ENCODE results near the gene RGS7. TPM values are rescaled to one million over a fixed set of nuclear protein-coding genes. Genes with fewer than 3 reads are reported as not detected.

RGS7 gene
- total RNA-seq, 1 experiment from 2014 or later: 1.5 TPM

- Histone ChIP-seq H3K18ac (ENCODE audit: insufficient read length, low read depth, low read length) (no peak overlapping the region), H3K4ac (ENCODE audit: low read depth, low read length) (no peak overlapping the region), H3K23ac (ENCODE audit: insufficient read length, low read depth, low read length) (no peak overlapping the region), H3K79me1 (ENCODE audit: insufficient read depth, low read depth, low read length, poor library complexity, severe bottlenecking) (no peaks in the 10 kb centered on the region), H4K20me1 (ENCODE audit: control insufficient read depth, insufficient read depth, insufficient read length) (no peaks in the 10 kb centered on the region), H2BK12ac (ENCODE audit: insufficient read length, low read depth, low read length) (no peak overlapping the region), H2AK5ac (ENCODE audit: insufficient read length, low read length) (no peak overlapping the region), H2BK5ac (ENCODE audit: insufficient read length, low read length) (no peak overlapping the region), H3K9me3 (ENCODE audit: control insufficient read depth, low read depth, low read length) (no peaks in the 10 kb centered on the region), H3K79me2 (ENCODE audit: insufficient read depth, low read length) (no peaks in the 10 kb centered on the region), H3K23me2 (ENCODE audit: insufficient read length, low read depth, low read length, poor library complexity, severe bottlenecking) (no peaks in the 10 kb centered on the region), H3K56ac (ENCODE audit: insufficient read length, low read depth, low read length) (no peak overlapping the region), H4K8ac (replicated peaks; ENCODE audit: insufficient read length, low read depth, low read length) (no peak overlapping the region), H2BK120ac (ENCODE audit: low read depth, low read length, poor library complexity, severe bottlenecking) (no peak overlapping the region), H2AFZ (ENCODE audit: low read length) (no peak overlapping the region), H3K9ac (ENCODE audit: extremely low read depth, insufficient read length, low read length) (no peak overlapping the region), H3K27ac (ENCODE audit: insufficient read length, low read depth, low read length) (no peak overlapping the region), H3T11ph (ENCODE audit: low read length) (no peak overlapping the region), H3K27me3 (ENCODE audit: insufficient read depth, low read length) (no peaks in the 10 kb centered on the region), H2BK15ac (ENCODE audit: low read depth, low read length) (no peak overlapping the region), H4K5ac (ENCODE audit: insufficient read length, low read depth, low read length) (no peak overlapping the region), H3K14ac (ENCODE audit: insufficient read depth, low read length) (no peak overlapping the region), H3K4me2 (ENCODE audit: insufficient read depth, insufficient read length, low read length) (no peak overlapping the region), H4K91ac (ENCODE audit: insufficient read length, low read depth, low read length) (no peak overlapping the region), H2BK20ac (ENCODE audit: low read depth, low read length, poor library complexity, severe bottlenecking) (no peak overlapping the region), H3K4me1 (ENCODE audit: insufficient read depth, low read length) (peaks cover 8% of the 10 kb centered on the region; the same call in 1 of the 2 replicates)
- peaks cover 18 to 23% of the 10 kb centered on the region in 2 experiments for H3K4me1 Mint-ChIP-seq
- no CpG with 5 or more reads among the region's 10 CpGs for WGBS (ENCODE audit: extremely low coverage, insufficient read length, low lambda C conversion rate)
- H3K27me3 Mint-ChIP-seq (ENCODE audit: low read depth): no peaks in the 10 kb centered on the region
- H3K4me3 Mint-ChIP-seq: no peak overlapping the region
- H3K36me3 Mint-ChIP-seq (ENCODE audit: insufficient read depth in 1 of 3, low read depth in 3 of 3): no peaks in the 10 kb centered on the region
- TF ChIP-seq CTCF (conservative IDR thresholded peaks at IDR 0.05): no peak
- no peak for DNase-seq
- H3K9me3 Mint-ChIP-seq: no peaks in the 10 kb centered on the region
- no peak overlapping the region for H3K27ac Mint-ChIP-seq
Measured at GRCh38 chr1:240965581-240966091, 391.4 kb downstream of the RGS7 start.
